Measurements from ENCODE around the gene RPL35.
A peak's percentile ranks its signal among the peaks of the same experiment; 100 is the strongest.

The RPL35 gene

DNA sequence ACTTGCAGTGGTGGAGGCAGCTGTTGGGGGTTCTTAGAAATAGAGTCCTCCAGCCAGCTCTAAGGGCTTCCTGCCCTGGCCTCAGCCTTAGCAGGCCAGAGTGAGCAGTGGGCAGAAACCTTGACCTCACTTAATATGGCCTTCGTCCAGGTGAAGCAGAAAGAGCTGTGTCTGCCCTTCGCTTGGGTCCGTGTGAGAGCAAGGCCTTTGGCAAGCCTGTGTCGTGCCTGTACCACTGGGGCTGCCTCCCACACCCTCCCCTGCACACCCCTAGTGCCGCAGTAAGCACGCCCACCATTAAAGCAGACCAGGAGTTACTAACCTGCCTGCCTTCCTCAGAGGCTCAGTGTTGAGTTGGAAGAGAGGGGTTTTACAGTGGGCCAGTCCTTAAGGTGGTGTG lies 13.7 kb upstream of the RPL35 start:
- DNase-seq = no peak

DNA sequence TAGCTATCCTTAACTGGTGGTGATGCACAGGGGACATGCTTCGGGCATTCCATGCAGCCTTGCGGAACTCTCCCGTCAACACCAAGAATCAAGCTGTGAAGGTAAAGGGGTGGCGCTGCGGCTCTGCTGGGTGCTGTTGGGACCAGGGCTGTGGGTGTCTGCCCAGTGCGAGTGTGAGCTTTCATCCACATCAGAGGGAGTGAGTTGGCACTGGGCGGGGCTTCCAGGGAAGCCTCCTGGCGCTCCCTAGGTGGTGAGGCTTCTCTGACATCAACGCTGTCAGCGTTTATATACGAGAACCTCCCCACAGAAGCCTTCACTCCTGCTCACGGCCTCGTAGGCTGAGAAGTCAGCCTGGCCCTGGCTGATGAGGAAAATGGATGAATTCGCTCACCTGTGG lies 11.9 kb upstream of the RPL35 start:
- no peak for DNase-seq

DNA sequence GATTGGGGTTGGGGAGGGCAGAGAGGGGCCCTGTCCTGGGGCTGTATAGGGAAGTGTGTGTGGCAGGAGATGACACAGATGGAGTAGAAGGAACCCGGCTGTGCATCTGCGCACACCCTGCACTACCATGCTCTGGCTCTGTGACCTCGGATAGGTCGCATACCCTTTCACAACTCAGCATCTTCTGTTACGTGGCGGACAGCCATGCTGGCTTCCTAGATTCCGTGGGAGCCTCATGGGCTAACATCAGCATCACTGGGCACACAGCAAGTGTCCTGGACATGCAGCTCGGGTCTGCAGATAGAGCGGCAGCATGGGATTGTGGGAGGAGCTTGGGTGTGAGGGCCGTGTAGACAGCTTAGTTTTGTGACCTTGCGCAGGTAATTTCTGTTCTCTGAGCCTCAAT lies 9.4 kb upstream of the RPL35 start:
- no peak for DNase-seq

DNA sequence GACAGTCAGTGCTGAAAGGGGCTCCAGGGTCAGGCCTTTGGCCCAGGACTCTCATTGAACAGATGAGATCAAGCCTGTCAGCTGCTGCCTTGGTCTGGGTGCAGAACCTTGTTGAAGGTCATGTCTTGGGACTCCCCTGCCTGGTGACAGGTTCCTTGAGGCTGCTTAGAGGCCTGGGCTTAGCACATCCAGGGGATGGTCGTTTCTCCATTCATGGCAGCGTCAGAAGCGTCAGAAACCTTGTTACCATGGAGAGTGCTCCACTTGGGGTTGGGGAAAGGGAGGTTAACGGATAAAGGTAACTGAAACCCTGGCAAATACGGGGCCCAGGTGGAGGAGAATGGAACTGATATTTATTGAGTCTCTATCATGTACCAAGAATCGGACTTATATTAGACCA lies 9.0 kb upstream of the RPL35 start:
- DNase-seq = no peak

DNA sequence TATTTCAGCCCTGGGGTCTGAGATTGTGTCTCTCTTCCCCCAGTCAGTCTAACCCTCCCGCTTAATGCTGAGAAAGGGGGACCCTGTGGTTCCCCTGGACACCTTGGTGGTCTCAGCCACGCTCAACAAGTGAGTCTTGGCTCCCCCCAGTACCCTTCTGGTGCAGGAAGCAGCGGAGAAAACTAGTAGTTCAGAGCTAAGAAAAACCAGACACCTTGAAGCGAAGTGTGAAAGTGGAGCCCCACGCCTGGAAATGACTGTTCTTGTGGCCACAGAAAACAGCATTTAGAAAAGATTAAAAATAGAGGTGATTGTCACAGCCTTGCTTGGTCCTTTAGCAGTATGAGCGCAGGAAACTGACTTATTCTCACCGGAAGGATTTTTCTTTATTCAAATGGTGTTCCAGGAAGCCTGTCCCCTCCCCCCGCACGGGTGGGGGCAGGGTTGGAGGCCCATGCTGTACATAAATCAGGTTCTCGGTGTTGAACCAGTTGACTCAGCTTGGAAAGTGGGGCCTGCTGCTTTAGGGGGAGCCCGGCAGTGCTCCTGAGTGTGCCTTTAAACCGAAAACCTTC lies 8.3 kb upstream of the RPL35 start:
- no peak for DNase-seq

DNA sequence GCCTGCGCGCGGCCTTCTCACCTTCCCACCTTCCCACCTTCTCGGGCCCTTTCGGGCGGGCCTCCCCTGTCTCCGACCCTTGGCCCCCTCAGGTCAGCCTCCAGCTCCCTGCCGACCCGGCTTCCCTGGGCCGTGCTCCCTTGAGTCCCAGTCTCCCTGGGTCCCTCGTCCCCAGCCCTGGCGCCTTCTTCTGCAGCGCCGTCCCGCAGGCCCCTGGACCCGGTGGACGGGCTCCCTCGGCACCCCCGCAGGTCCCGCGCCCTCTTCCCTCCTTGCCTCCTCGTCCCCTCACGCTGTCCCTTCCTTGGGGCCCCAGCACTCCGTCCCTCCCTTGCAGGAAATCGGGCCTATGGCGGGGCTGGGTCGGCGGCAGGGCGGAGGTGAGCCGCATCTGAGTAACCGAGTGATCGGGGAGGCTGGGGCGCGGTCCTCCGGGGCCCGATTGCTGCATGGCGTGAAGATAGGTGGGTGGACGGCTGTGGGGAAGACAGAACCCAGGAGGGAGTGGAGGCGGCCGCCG lies 7.8 kb upstream of the RPL35 start:
- DNase-seq = no peak

DNA sequence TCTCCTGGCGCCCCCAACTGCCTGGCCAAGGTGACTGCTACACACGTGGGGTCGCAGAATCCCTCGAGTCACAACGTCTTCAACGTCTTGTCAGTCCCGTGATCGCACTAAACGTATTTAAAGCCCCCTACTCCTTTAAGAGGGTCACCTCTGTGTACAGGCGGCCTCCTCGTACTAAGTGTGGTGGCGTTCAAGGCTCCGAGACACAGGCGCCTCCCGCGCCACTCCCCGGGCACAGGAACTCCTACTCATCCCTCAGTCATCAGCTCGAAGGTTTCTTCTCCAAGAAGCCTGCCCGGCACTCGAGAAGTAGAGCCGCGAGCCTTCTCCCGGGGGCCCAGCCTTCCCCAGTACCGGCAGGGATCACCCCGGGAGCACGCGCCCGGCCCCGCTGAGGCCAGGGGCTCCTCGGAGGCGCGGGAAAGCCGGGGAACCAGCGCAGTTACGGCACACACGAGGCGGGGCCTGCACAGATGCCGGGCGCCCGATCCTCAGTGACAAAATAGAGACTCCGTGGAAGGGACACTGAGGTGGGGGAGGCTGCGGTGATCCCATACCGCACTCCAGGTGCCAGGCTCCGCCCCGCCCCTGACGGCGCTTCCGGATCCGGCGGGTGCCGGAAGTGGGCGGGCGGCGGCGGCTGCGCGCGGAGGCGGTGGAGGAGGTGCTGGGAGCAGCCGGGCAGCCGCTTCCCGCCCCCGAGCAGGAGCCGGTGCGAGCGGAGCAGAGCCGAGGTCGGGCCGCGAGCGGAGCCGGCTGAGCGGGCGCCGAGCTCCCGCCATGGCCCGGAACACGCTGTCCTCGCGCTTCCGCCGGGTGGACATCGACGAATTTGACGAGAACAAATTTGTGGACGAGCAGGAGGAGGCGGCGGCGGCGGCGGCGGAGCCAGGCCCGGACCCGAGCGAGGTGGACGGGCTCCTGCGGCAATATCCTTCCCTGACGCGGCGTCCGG lies 7.0 kb upstream of the RPL35 start:
- peak; percentile 82 for DNase-seq

DNA sequence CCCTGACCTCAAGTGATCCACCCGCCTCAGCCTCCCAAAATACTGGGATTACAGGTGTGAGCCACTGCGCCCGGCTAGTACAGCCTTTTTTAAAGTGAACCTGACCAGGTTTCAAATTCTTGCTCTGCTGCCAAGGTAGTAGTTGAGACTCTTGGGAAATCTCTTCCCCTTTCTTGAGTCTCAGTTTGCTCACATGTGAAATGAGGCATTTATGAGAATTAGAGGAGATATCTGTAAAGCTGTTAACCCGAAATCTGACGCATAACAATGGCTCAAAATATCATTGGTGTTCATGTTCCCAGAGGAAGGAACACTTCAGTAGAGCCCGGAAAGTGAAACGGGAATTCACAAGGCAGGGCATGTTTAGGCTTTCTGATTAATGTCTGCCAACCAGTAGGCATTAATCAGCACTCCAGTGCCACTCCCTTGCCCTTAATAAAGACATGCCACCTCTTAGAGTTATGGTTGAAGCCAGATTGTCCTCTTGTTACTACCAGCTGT lies 1.7 kb upstream of the RPL35 start:
- peak; percentile 90 for DNase-seq

DNA sequence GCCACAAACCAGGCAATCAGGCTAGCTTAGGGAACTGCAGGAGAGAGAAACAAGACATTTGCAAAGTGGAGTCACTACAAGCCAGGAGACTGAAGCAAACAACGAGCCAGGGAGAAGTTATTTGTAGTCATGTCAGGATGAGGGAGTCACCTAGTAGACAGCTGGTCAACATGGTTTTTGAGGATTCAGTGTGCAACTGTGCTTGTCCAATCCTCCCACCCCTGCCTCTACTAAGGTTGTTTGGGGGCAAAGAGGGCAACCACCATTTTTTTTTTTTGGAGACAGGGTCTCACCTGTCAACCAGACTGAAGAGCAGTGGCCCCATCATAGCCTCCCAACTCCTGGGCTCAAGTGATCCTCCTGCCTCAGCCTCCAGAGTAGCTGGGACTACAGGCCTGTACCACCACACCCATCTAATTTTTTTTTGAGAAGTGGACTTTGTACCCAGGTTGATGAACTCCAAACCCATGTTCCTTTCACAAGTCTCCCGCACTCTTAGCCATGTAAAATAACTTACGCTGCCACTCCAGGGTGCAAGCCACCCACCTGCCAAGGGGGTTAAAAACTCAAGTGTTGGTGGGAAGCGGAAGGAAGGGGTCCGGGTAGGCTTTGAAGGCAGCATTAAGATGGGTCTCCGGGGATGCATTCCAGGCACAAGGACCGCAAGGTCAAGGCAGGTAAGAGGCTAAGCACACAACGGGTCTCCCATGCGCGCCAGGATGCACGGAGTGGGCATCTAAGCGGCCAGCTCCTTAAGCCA lies 995 bp downstream of the RPL35 start:
- DNase-seq = no peak

DNA sequence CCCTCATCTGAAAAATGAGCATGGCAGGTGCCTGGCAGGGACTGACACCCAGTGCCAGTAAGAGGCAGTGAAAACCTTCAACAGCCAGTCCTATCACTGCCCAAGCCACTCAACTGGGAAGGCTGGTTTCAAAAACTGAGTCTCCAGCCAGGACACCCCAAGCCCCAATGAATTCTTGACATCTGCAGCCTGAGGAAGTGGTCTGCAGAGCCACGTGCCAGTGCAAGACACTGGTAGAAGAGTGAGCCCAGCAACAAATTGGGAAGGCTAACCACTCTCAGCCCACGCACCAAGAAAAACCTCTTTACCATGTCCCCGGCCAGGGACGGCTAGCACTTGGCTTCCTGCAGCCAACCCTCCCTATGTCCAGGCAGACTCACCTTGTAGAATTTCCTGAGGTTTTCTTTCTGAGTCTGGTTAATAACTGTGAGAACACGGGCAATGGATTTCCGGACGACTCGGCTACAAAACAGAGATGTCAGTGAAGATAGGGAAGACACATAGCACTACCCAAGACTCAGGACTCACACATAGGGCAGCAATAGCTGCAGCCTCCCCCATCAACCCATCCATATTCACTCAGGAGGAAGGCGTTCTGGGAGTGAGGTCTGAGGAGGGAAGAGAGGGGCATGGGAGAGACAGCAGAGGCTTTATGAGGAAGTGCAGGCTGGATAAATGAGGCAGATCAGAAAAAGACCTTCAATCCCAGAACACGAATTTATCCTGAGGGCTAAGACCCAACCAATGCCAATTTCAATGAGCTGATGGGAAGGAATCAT lies 1.8 kb downstream of the RPL35 start:
- DNase-seq = no peak

DNA sequence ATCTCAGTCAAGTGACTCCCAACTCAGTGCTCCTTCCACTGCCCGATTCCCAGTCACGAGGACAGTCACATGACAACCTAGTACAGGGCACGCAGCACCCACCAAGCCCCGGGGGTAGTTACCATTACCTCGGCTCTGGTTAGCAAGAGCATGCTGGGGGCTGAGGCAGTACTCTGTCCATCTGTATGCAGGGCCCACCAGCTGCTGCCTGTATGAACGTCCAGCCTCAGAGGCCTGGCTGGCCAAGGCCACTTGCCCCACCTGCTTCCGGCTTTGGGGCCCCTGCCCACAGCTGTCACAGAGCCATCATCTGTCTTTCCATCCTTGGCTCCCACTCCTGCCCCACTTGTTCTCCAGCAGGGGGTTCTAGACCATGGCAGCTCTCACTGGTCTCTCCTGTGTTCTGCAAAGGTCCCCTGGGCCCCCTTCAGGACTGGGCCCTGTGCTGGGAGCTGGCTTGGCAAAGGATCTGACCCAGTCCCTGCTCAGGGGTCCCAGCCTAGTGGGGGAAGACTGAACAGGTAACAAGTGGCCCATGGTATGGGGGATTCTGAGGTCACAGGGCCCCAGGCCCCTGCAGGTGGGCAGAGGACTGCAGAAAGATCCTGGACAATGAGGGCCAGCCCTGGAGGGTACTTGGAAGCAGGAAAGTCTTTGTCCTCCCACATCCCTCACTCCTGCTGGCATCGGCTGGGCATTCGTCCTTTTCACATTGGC lies 3.3 kb downstream of the RPL35 start:
- no peak for DNase-seq

DNA sequence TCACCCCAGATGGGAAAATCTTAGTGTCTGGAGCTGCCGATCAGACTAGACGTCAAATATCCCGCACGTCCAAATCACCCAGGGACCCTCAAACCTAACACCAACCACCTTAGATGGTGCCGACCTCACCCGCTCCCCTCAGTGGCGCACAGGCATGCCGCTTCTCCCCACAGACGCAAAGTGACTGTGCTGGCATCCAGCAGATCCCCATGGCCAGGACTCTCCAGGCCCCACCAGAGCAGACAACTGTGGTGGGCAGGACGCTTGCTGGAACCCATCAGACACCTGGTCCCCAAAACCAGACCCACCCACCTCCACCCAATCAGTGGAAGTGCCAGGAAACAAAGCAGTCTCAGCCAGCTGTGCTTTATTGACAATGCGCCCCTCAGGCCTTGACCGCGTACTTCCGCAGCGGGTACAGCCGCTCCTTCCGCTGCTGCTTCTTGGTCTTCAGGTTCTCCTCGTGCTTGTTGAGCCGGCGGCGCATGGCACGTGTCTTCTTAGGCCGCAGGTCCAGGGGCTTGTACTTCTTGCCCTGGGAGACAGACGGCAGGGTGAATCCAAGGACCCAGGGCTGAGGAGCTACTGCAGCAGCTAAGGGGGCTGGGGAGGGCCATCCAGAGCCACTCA lies 4.1 kb downstream of the RPL35 start:
- DNase-seq = no peak

DNA sequence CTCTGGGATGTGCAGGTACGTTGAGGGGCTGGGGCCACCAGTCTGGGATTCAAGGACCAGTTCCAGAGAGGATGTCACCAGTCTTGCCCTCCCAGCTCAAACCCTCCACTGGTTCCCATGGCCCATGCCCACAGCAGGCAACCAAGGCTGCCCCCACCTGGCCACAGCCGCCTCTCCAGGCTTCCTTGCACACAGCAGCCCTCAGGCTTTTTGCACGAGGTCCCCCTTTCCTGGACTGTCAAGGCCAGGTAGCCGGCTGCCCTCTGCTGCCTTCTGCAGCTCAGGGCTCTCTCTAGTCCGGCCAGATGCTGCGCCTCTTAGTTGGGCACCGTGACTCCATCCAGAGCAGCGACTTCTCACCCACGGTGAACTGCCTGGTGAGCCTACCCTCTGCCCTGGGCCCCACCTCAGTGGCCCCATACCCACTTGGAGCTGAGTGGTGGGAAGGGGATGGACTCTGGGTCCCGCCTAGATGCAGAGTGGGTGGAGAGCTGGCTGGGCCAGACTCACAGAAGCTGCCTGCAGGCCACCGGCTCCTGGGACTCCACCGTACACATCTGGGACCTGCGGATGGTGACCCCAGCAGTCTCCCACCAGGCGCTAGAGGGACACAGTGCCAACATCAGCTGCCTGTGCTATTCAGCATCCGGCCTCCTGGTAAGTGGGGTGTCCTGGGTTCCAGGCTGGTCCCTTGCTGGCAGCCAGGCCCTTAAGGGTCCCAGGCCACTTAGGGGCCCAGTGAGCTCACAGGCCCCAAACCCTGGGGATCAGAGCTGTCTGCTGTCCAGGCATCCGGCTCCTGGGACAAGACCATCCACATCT lies 5.6 kb downstream of the RPL35 start:
- DNase-seq = no peak

DNA sequence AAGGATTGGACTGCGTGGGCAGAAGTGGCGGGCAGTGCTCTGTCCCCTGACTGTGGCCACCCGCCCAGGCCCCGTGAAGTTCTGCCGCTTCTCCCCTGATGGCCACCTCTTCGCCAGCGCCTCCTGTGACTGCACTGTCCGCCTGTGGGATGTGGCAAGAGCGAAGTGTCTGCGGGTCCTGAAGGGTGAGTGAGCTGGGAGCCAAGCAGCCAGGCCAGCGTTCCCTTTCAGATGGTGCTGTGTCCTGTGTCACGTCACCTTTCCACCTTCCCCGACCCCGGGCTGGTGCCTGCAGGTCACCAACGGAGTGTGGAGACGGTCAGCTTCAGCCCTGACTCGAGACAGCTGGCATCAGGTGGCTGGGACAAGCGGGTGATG lies 6.2 kb downstream of the RPL35 start:
- no peak for DNase-seq

DNA sequence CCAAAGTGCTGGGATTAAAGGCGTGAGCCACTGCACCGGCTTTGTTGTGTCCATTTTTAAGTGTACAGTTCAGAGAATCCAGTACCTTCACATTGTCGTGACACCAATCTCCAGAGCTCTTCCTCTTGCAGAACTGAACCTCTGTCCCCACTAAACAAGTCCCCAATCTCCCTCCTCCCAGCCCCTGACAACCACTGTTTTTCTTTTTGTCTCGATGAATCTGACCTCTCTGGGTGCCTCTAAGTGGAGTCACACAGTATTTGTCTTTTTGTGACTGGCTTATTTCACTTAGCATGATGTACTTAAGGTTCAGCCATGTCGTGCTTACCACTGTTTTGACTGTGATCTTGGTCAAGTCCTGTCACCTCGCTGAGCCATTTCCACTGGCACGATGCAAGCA lies 6.9 kb downstream of the RPL35 start:
- DNase-seq = no peak

DNA sequence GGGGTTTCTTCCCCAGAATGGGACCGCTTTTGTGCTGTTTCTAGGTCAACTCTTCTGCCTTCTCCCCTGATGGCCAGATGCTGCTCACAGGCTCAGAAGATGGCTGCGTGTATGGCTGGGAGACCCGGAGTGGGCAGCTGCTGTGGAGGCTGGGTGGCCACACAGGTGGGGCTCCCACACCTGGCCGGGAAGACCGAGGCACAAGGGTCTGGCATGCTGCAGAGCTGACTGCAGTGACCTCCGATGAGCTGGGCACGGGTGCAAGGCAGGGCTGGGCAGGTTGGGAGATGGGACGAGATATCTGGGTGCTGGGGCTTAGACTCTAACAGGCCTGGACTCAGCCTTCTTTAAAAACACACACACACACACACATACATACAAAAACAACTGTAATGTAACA lies 7.6 kb downstream of the RPL35 start:
- DNase-seq = no peak

DNA sequence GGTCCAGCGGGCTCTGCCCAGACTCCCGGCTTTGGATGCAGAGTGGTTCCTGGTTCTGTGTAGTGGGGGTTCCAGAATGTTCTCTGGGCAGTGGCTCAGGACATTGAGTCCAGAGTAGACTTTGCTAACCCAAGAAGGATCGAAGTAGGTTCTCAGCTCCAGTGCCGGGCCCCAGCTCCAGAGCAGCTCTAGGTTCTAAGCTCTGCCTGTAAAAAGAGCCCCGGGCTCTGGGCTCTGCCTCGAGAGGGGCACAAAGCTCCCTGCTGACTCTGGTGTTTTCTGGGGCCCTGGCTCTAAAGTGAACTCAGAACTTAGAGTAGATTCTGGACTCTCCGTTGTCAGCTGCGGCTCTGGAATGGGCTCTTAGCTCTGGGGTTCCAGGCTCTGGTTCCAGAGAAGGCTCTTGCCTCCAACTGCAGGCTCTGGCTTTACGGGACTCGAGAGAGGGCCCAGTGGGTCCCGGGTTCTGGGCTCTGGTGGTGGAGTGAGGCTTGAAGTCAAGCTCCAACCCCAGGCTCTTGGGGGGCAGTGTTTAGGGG lies 8.1 kb downstream of the RPL35 start:
- DNase-seq = no peak

DNA sequence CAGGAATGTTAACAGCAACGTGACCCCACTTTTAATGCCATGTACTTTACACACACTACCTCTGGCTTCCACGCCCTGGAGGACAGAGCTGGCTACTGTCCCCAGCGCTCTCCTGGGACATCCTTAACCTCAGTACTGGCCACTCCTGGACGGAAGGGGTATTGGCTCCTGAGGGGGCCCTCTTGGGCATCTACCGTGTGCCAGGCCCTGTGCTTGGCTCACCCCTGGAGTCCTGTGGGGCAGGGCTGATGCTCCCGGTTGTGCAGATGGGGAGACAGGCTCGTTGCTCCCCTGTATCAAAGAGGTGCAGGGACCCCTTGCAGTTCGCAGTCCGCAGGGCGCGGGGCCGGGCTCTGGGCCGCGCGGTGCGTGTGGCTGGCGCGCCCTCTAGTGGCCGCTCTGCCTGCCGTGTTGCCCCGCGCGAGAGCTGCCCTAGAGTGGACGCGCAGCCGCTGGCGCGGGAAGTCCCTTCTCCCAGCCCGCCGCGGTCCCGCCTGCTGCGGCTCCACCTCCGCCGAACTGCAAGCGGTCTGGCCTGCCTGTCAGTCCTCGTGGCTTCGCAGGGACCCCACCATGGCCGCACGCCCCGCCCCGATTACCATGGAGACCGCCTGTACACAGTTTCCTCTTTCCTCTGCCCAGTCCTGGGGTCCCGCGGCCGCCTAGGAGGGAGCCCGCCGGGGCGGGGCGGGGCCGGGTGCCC lies 8.8 kb downstream of the RPL35 start, which contains the start of gene WDR38:
Gene WDR38, plus strand, starts transcription at position 632 of the 703 bp plus-strand sequence. CDS start 72 bp downstream, outside the sequence.
- DNase-seq = peak; percentile 69

DNA sequence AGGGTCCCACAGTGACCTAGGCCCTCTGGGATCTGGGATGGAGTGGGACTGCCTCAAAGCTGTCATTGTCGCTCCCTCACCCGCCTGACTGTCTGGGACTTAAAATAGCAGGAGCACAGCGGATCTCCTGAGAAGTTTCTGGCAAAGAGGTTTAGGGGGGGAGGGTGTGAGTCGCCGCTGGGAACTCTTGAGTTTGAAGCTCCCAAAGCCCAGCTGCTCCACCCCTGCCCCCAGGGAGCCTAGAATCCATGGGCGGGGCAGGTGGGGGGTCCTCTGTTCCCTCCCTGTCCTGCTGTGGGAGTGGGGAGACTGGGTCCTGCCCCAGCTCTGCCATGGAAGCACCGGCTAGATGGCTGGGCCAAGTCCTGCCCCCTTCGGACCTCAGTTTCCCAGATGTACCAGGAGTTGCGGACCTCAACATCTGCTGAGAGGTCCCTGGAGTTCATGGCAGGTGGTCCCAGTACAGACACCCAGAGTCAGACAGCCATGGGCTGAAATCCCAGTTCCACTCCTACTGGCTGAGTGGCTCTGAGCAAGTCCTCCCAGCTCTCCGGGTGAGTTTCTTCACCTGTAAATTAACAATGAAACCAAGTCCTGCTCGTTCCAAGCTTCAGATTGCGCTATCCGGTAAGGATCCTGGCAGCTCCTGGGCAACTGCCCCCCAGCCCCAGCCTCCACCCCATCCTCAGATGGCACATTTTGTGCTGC lies 9.5 kb downstream of the RPL35 start:
- no peak for DNase-seq
